Progenitor cell of endocrine pancreas (in vitro differentiated cells): ENCODE measurements around the gene GRM6. TPM values are rescaled to one million over a fixed set of nuclear protein-coding genes. Genes with fewer than 3 reads are reported as not detected.

Experiments used
- DNase-seq: peaks from one replicate; pipeline ENCODE4 v3.0.0; 2021; ENCODE audit warnings: low spot score; ENCODE audit not compliant: unreplicated experiment
- H3K27ac Mint-ChIP-seq: 2 replicates; pipeline ENCODE4 v1.8.0; 2021; ENCODE audit warnings: mild to moderate bottlenecking, moderate library complexity, mixed read lengths
- H3K27me3 Mint-ChIP-seq: 2 replicates; pipeline ENCODE4 v1.8.0; 2021; ENCODE audit warnings: mixed read lengths
- H3K36me3 Mint-ChIP-seq: 2 replicates; pipeline ENCODE4 v1.8.0; 2022; ENCODE audit warnings: mixed read lengths; ENCODE audit not compliant: insufficient read depth
- H3K4me1 Mint-ChIP-seq: 2 replicates; pipeline ENCODE4 v1.8.0; 2021; ENCODE audit warnings: low read depth, mixed read lengths
- H3K4me3 Mint-ChIP-seq: 2 replicates; pipeline ENCODE4 v1.8.0; 2021; ENCODE audit warnings: low read depth, mild to moderate bottlenecking, moderate library complexity, mixed read lengths
- H3K9me3 Mint-ChIP-seq: 2 replicates; pipeline ENCODE4 v1.8.0; 2021; ENCODE audit warnings: low read depth, mixed read lengths
- total RNA-seq: library from RNA; stranded (reverse); gene quantifications from 2 replicates; pipeline ENCODE4 v1.2.1, GENCODE V29; 2021
- TF ChIP-seq, protein P1 (sequence below): fragments of 200-600 bp; sonication (generic); IDR thresholded peaks from one replicate; pipeline ENCODE4 v1.5.0; 2021; ENCODE audit warnings: antibody characterized with exemption, mild to moderate bottlenecking; ENCODE audit not compliant: unreplicated experiment

GRM6 gene
- total RNA-seq, 1 donor from 2014 or later, result not detected

DNA sequence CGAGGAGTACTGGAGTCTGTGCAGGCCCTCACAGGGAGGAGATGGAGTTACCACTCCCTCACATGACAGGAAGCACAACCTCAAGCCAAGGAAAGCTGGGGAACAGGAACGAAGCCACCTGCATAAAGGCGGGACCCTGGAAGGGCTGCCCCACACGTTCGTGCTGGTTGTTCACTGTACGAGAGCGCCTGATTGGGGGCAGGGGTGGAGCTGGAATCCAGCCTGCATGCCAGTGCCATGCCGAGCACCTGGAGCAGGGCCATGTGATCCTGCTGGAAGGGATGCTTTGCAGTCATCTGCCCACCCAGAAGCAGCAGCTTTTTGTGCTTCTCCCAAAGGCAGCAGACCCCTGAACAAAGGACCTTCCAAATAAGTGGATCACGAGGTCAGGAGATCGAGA lies 11.4 kb downstream of the GRM6 start:
- Mint-ChIP-seq H3K9me3 (peaks cover 41% of the 10 kb centered on the region), H3K36me3 (peaks cover 4% of the 10 kb centered on the region), H3K27ac (no peak overlapping the region), H3K27me3 (no peaks in the 10 kb centered on the region), H3K4me3 (no peak overlapping the region), H3K4me1 (no peaks in the 10 kb centered on the region)
- TF ChIP-seq, protein P1, sequence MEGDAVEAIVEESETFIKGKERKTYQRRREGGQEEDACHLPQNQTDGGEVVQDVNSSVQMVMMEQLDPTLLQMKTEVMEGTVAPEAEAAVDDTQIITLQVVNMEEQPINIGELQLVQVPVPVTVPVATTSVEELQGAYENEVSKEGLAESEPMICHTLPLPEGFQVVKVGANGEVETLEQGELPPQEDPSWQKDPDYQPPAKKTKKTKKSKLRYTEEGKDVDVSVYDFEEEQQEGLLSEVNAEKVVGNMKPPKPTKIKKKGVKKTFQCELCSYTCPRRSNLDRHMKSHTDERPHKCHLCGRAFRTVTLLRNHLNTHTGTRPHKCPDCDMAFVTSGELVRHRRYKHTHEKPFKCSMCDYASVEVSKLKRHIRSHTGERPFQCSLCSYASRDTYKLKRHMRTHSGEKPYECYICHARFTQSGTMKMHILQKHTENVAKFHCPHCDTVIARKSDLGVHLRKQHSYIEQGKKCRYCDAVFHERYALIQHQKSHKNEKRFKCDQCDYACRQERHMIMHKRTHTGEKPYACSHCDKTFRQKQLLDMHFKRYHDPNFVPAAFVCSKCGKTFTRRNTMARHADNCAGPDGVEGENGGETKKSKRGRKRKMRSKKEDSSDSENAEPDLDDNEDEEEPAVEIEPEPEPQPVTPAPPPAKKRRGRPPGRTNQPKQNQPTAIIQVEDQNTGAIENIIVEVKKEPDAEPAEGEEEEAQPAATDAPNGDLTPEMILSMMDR, result no peak
- no peak for DNase-seq

DNA sequence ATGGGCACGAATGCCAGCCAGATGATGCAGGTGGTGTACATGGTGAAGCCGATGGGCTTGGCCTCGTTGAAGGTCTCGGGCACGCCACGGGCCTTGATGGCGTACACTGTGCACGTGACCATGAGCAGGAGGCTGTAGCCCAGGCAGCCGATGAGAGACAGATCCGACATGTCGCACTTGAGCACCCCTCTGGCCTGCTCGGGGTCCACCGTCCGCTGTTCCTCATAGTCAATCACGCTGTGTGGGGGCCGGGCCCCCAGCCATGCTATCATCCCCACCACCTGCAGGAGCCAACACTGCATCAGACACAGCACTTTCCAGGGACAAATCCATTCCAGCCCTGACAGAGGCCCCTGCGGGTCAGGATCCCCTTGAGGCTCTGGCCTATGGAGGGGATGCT lies 12.2 kb downstream of the GRM6 start:
- DNase-seq, result no peak
- Mint-ChIP-seq H3K9me3 (peaks cover 46% of the 10 kb centered on the region), H3K27me3 (no peaks in the 10 kb centered on the region), H3K4me1 (no peaks in the 10 kb centered on the region), H3K4me3 (no peak overlapping the region), H3K27ac (no peak overlapping the region), H3K36me3 (peaks cover 4% of the 10 kb centered on the region)
- TF ChIP-seq, protein P1, result no peak

DNA sequence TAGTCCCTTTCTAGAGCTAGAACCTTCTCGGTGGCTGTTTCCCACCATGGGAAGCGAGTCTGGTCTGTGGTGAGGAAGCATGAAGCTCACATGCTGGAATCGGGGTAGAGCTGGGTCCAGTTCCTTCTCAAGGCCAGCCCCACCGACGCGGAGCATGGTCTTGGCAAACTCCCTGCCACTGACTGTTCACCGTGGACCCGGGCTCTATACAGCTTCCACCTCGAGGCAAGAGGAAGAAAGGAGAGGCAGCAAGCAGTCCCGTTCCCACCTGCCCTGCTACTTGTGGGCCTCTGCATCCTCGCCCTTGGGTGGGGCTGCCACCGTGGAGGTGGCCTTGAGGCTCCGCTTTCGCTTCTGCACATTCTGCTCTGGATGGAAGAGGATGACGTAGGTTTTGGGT lies 13.7 kb downstream of the GRM6 start:
- no peaks in the 10 kb centered on the region for H3K27me3 Mint-ChIP-seq
- no peak overlapping the region for H3K4me3 Mint-ChIP-seq
- DNase-seq, result no peak
- H3K4me1 Mint-ChIP-seq, result no peaks in the 10 kb centered on the region
- H3K36me3 Mint-ChIP-seq, result peaks cover 4% of the 10 kb centered on the region
- H3K27ac Mint-ChIP-seq, result no peak overlapping the region
- TF ChIP-seq, protein P1, result no peak
- peaks cover 52% of the 10 kb centered on the region for H3K9me3 Mint-ChIP-seq

DNA sequence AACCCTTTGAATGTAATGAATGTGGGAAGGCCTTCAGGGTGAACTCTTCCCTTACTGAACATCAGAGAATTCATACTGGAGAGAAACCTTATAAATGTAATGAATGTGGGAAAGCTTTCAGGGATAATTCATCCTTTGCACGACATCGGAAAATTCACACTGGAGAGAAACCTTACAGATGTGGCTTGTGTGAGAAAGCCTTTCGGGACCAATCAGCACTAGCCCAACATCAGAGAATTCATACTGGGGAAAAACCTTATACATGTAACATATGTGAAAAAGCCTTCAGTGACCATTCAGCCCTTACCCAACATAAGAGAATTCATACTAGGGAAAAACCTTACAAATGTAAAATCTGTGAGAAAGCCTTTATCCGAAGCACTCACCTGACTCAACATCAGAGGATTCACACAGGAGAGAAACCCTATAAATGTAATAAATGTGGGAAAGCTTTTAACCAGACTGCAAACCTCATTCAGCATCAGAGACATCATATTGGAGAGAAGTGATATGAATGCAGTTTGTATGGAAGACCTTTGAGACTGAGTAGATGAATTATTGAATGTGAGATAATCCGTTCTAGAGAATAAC lies 29.6 kb downstream of the GRM6 start:
- no peak for DNase-seq

DNA sequence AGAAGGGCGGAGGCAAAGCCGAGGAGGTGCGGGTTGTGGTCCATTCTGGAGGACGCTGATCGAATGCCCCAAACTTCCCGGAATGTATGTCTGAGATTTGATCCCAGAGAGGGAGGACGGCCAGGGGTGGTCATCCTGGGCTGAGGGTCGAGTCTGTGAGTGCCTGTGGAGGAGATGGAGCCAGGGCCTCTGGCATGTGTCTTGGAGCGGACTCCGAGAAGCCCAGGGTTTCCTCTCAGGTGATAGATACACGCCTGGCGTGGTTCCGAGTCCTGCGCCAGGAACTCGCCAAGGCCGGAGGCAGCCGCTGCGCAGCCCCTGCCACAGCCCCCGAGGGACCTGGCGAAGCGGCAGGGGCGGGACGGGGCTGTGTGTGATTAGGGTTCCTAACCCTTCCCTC lies 53.8 kb downstream of the GRM6 start:
- no peak overlapping the region for H3K4me3 Mint-ChIP-seq
- H3K27me3 Mint-ChIP-seq, result no peaks in the 10 kb centered on the region
- H3K4me1 Mint-ChIP-seq, result no peaks in the 10 kb centered on the region
- no peak overlapping the region for H3K27ac Mint-ChIP-seq
- TF ChIP-seq, protein P1, result no peak
- peaks cover 21% of the 10 kb centered on the region for H3K36me3 Mint-ChIP-seq
- no peak for DNase-seq
- peaks cover 62% of the 10 kb centered on the region for H3K9me3 Mint-ChIP-seq

More for the DNA sequence above, 29.6 kb downstream of the GRM6 start:
- Mint-ChIP-seq H3K27me3 (no peaks in the 10 kb centered on the region), H3K4me1 (no peaks in the 10 kb centered on the region), H3K27ac (no peak overlapping the region), H3K36me3 (peaks cover 27% of the 10 kb centered on the region), H3K4me3 (no peak overlapping the region), H3K9me3 (peaks cover 71% of the 10 kb centered on the region)
- TF ChIP-seq, protein P1, result no peak
